Upper lobe of left lung (tissue), 6 donors: ENCODE results near the gene LUZP4. TPM values are rescaled to one million over a fixed set of nuclear protein-coding genes. Genes with fewer than 3 reads are reported as not detected.

Source experiments
- ATAC-seq, 2 donors: fragments of 200-7000 bp; cut with Tn5 transposase; one replicate each; pipeline ENCODE4 v1.9.1; 2022; ENCODE audit warnings: mild to moderate bottlenecking in 2 of 2, moderate library complexity in 2 of 2; ENCODE audit not compliant: low FRiP score in 2 of 2
- DNase-seq, 2 donors: peaks; one replicate each; pipeline ENCODE4 v3.0.0-alpha.2; 2019 to 2020
- H3K27ac ChIP-seq, 4 donors: fragments of 200-600 bp; sonication (generic); one replicate each; pipeline ENCODE4 v1.5.1; 2016 to 2019
- H3K27me3 ChIP-seq, 4 donors: fragments of 200-600 bp; sonication (generic); one replicate each; pipeline ENCODE4 v1.5.1; 2017 to 2019
- H3K36me3 ChIP-seq, 4 donors: fragments of 200-600 bp; sonication (generic); one replicate each; pipeline ENCODE4 v1.5.1; 2016 to 2019
- H3K4me1 ChIP-seq, 4 donors: fragments of 200-600 bp; sonication (generic); one replicate each; pipeline ENCODE4 v1.5.1; 2018 to 2019
- H3K4me3 ChIP-seq, 4 donors: fragments of 200-600 bp; sonication (generic); one replicate each; pipeline ENCODE4 v1.5.1; 2017 to 2019; ENCODE audit warnings: mild to moderate bottlenecking in 2 of 4, moderate library complexity in 1 of 4
- H3K9me3 ChIP-seq, 4 donors: fragments of 200-600 bp; sonication (generic); one replicate each; pipeline ENCODE4 v1.5.1; 2018 to 2019
- EP300 ChIP-seq, 4 donors: sonication (generic); formaldehyde crosslinking; IDR thresholded peaks; one replicate each; pipeline ENCODE4 v1.5.1; 2017; ENCODE audit warnings: antibody characterized with exemption in 4 of 4, control low read depth in 2 of 4
- POLR2A ChIP-seq, 4 donors: fragments of 450-650 bp; IDR thresholded peaks; one replicate each; pipeline ENCODE4 v1.5.1; 2016 to 2017; ENCODE audit warnings: antibody characterized with exemption in 4 of 4, mild to moderate bottlenecking in 2 of 4
- POLR2AphosphoS5 ChIP-seq, 2 donors: sonication (generic); formaldehyde crosslinking; IDR thresholded peaks; one replicate each; pipeline ENCODE4 v1.5.1; 2017; ENCODE audit warnings: antibody characterized with exemption in 2 of 2
- WGBS, 2 donors: methylation state at CpG; one replicate each; pipeline ENCODE4 v1.1.5; 2017 to 2018; 5-methylcytosine and 5-hydroxymethylcytosine counted together
- total RNA-seq, 6 donors: library from RNA; depleted of rRNA in 4 of 6; stranded (reverse); fragments of >200 nt in 4 of 6; gene quantifications; one replicate each; pipeline versions ENCODE4 v1.1.0 to v1.2.1, GENCODE V29; 2016 to 2021
- TF ChIP-seq, protein P1 (sequence below), 6 experiments: fragments of 450-650 bp in 4 of 6; fragments of 200-600 bp in 2 of 6; sonication (generic) in 2 of 6; IDR thresholded peaks; one replicate each; pipeline ENCODE4 v1.5.1; 2016 to 2019; ENCODE audit warnings: antibody characterized with exemption in 6 of 6
- donor health status: DM: no; HTN: no; CAD: no; lungs with moderate emphysema.
- donor health status: DM: no; HTN: yes; CAD: no; lungs with severe emphysema.

Gene LUZP4
- not detected for total RNA-seq

- Histone ChIP-seq H3K27ac (no peak within 1 kb of the TSS), H3K9me3 (no peaks in the 10 kb centered on the region), H3K36me3 (no peaks in the 10 kb centered on the region), H3K4me1 (no peaks in the 10 kb centered on the region), H3K27me3 (no peaks in the 10 kb centered on the region), H3K4me3 (no peak within 1 kb of the TSS)
- WGBS, 2 donors = 77 to 94% methylated on average over 7 to 17 of the region's 17 CpGs
- TF ChIP-seq POLR2A (IDR thresholded peaks at IDR 0.05) (no peak), POLR2AphosphoS5 (IDR thresholded peaks at IDR 0.05) (no peak), EP300 (IDR thresholded peaks at IDR 0.05) (no peak)
- TF ChIP-seq, protein P1, sequence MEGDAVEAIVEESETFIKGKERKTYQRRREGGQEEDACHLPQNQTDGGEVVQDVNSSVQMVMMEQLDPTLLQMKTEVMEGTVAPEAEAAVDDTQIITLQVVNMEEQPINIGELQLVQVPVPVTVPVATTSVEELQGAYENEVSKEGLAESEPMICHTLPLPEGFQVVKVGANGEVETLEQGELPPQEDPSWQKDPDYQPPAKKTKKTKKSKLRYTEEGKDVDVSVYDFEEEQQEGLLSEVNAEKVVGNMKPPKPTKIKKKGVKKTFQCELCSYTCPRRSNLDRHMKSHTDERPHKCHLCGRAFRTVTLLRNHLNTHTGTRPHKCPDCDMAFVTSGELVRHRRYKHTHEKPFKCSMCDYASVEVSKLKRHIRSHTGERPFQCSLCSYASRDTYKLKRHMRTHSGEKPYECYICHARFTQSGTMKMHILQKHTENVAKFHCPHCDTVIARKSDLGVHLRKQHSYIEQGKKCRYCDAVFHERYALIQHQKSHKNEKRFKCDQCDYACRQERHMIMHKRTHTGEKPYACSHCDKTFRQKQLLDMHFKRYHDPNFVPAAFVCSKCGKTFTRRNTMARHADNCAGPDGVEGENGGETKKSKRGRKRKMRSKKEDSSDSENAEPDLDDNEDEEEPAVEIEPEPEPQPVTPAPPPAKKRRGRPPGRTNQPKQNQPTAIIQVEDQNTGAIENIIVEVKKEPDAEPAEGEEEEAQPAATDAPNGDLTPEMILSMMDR (IDR thresholded peaks at IDR 0.05) = no peak
- no peak for DNase-seq
- ATAC-seq = no peak
Measured at GRCh38 chrX:115289465-115289864, at the start of gene LUZP4. Gene LUZP4 (plus strand): TSS chrX:115289715. CDS start chrX:115289760, 45 bp downstream.

GRCh38 chrX:115251458-115252233 is 37.9 kb upstream of the LUZP4 start:
- DNase-seq (no peak), ATAC-seq (no peak)
- Histone ChIP-seq H3K4me1 (no peaks in the 10 kb centered on the region), H3K9me3 (no peaks in the 10 kb centered on the region), H3K36me3 (no peaks in the 10 kb centered on the region), H3K4me3 (no peak overlapping the region), H3K27ac (no peak overlapping the region), H3K27me3 (no peaks in the 10 kb centered on the region)
- WGBS, 2 donors = 68 to 85% methylated on average over 2 of the region's 2 CpGs
- TF ChIP-seq POLR2AphosphoS5 (IDR thresholded peaks at IDR 0.05) (no peak), EP300 (IDR thresholded peaks at IDR 0.05) (no peak), POLR2A (IDR thresholded peaks at IDR 0.05) (no peak)
- TF ChIP-seq, protein P1 (IDR thresholded peaks at IDR 0.05) = no peak

DNA sequence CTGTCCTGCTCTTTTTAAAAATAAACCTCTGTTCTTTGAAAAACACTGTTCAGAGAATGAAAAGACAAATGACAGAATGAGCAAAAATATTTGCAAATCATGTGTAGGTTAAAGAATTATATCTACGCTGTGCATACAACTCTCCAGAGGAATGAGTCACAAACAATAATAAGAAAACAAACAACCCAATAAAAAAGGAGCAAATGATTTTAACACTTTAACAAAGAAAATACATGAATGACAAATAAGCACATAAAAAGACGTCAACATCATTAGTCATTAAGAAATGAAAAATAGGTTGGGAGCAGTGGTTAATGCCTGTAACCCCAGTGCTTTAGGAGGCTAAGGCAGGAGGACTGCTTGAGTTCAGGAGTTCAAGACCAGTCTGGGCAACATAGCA is 34.5 kb upstream of the LUZP4 start:
- no peak overlapping the region for H3K27ac ChIP-seq
- TF ChIP-seq POLR2AphosphoS5 (IDR thresholded peaks at IDR 0.05) (no peak), EP300 (IDR thresholded peaks at IDR 0.05) (no peak), POLR2A (IDR thresholded peaks at IDR 0.05) (no peak)
- TF ChIP-seq, protein P1 (IDR thresholded peaks at IDR 0.05) = no peak
- no peaks in the 10 kb centered on the region for H3K27me3 ChIP-seq
- H3K4me1 ChIP-seq = no peaks in the 10 kb centered on the region
- DNase-seq (no peak), ATAC-seq (no peak)
- H3K9me3 ChIP-seq = no peaks in the 10 kb centered on the region
- 75 to 86% methylated on average over 2 of the region's 2 CpGs for WGBS, 2 donors
- no peak overlapping the region for H3K4me3 ChIP-seq
- H3K36me3 ChIP-seq = no peaks in the 10 kb centered on the region

- ATAC-seq (no peak), DNase-seq (no peak)
- Histone ChIP-seq H3K27me3 (no peaks in the 10 kb centered on the region), H3K4me1 (no peaks in the 10 kb centered on the region), H3K4me3 (no peak overlapping the region), H3K36me3 (no peaks in the 10 kb centered on the region), H3K27ac (no peak overlapping the region), H3K9me3 (no peaks in the 10 kb centered on the region)
- TF ChIP-seq POLR2AphosphoS5 (IDR thresholded peaks at IDR 0.05) (no peak), POLR2A (IDR thresholded peaks at IDR 0.05) (no peak), EP300 (IDR thresholded peaks at IDR 0.05) (no peak)
- TF ChIP-seq, protein P1 (IDR thresholded peaks at IDR 0.05) = no peak
Measured at GRCh38 chrX:115257711-115258110, 31.8 kb upstream of the LUZP4 start.
